A673 (cell line): ENCODE measurements around the gene ITK. TPM values are rescaled to one million over a fixed set of nuclear protein-coding genes. Genes with fewer than 3 reads are reported as not detected.

Experiments
- BruUV-seq: library from RNA; stranded (reverse); fragments of 400-500 nt; replicated peaks from 2 replicates; lab custom pipeline; 2021; lab: Mats Ljungman, UMichigan
- CTCF ChIA-PET: fragments of 300-600 bp; sonication (Branson Sonifier 250); formaldehyde crosslinking; loops from one replicate; lab custom pipeline; 2022; ENCODE audit warnings: antibody characterized with exemption; lab: Charles Lee
- POLR2A ChIA-PET: fragments of 300-600 bp; sonication (Branson Sonifier 250); formaldehyde crosslinking; loops from one replicate; lab custom pipeline; 2022; ENCODE audit warnings: antibody characterized with exemption; ENCODE audit not compliant: low non-redundant PET; lab: Charles Lee
- DNase-seq: peaks from one replicate; pipeline ENCODE4 v3.0.0-alpha.2; 2015; ENCODE audit warnings: low spot score
- H3K27ac ChIP-seq: fragments of 200-600 bp; sonication (generic); 2 replicates; pipeline ENCODE4 v1.5.1; 2016; ENCODE audit warnings: mixed run types, low read depth, mild to moderate bottlenecking, mixed read lengths, antibody characterized with exemption, low read length; ENCODE audit not compliant: poor library complexity, severe bottlenecking
- H3K27me3 ChIP-seq: fragments of 200-600 bp; sonication (generic); replicated peaks from 2 replicates; pipeline ENCODE4 v1.6.1; 2017; ENCODE audit warnings: mixed run types, low read depth, mild to moderate bottlenecking, mixed read lengths, antibody characterized with exemption, low read length; ENCODE audit not compliant: insufficient read depth, poor library complexity
- H3K36me3 ChIP-seq: fragments of 200-600 bp; sonication (generic); 2 replicates; pipeline ENCODE4 v1.6.1; 2016; ENCODE audit warnings: mixed run types, mild to moderate bottlenecking, mixed read lengths, antibody characterized with exemption, low read length; ENCODE audit not compliant: insufficient read depth, poor library complexity, severe bottlenecking
- H3K4me1 ChIP-seq: fragments of 200-600 bp; sonication (generic); 2 replicates; pipeline ENCODE4 v1.6.1; 2017; ENCODE audit warnings: mixed run types, mild to moderate bottlenecking, mixed read lengths, antibody characterized with exemption, low read length; ENCODE audit not compliant: insufficient read depth, poor library complexity, severe bottlenecking
- H3K4me3 ChIP-seq: fragments of 200-600 bp; sonication (generic); 2 replicates; pipeline ENCODE4 v1.5.1; 2016; ENCODE audit warnings: low read depth, mixed run types, mild to moderate bottlenecking, mixed read lengths, low read length; ENCODE audit not compliant: poor library complexity, severe bottlenecking
- H3K9me3 ChIP-seq: fragments of 200-600 bp; sonication (generic); 2 replicates; pipeline ENCODE4 v1.6.1; 2016; ENCODE audit warnings: mixed run types, low read depth, mild to moderate bottlenecking, mixed read lengths, antibody characterized with exemption, low read length; ENCODE audit not compliant: poor library complexity, severe bottlenecking
- EZH2 ChIP-seq: fragments of 200-600 bp; sonication (generic); IDR thresholded peaks from 2 replicates; pipeline ENCODE4 v1.6.1; 2017; ENCODE audit warnings: borderline replicate concordance, low read depth, mild to moderate bottlenecking, mixed read lengths, antibody characterized with exemption, low read length; ENCODE audit not compliant: poor library complexity, severe bottlenecking
- intact Hi-C: fragments of 100-400 bp; cut with micrococcal nuclease; formaldehyde crosslinking; loops from one replicate; pipeline ENCODE4 v1.10.0; 2022; ENCODE audit not compliant: unreplicated experiment
- total RNA-seq: library from RNA; stranded (reverse); gene quantifications from 2 replicates; pipeline ENCODE4 v1.2.3, GENCODE V29; 2021
- TF ChIP-seq, protein P1 (sequence below): fragments of 300-800, 200-600 bp; sonication (generic); conservative IDR thresholded peaks from 2 replicates; pipeline ENCODE4 v1.5.1; 2017; ENCODE audit warnings: low read depth, mild to moderate bottlenecking, antibody characterized with exemption, low read length, moderate library complexity, mixed read lengths

Gene ITK
- total RNA-seq, 1 experiment from 2014 or later, result not detected

DNA sequence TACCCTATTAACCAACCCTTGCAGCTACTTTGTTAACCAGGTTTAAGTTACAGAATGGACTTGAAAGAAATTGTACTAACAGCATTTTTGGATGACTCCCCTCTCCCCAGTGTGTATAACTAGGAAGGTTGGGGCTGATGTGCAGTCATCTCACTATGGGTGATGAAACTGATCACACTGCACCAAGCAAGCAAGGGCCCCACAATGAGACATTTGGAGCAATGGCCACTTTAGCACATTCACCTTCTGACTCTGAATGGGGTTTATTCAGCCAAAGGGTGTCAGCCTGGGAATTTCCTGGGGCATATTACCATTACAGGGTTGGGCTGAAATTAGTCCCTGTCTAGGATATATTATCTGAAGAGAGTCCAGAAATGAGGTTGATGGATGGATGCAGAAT is 66.6 kb downstream of the ITK start:
- H3K9me3 ChIP-seq, result no peaks in the 10 kb centered on the region
- H3K4me1 ChIP-seq, result no peaks in the 10 kb centered on the region
- H3K27me3 ChIP-seq, result no peaks in the 10 kb centered on the region
- ChIA-PET POLR2A (no interaction called here), CTCF (no interaction called here)
- intact Hi-C loops, result no loop called here
- no peaks in the 10 kb centered on the region for H3K36me3 ChIP-seq
- BruUV-seq, result no TSS peak
- H3K4me3 ChIP-seq, result no peak overlapping the region
- no peak for DNase-seq
- no peak overlapping the region for H3K27ac ChIP-seq
- TF ChIP-seq, protein P1, sequence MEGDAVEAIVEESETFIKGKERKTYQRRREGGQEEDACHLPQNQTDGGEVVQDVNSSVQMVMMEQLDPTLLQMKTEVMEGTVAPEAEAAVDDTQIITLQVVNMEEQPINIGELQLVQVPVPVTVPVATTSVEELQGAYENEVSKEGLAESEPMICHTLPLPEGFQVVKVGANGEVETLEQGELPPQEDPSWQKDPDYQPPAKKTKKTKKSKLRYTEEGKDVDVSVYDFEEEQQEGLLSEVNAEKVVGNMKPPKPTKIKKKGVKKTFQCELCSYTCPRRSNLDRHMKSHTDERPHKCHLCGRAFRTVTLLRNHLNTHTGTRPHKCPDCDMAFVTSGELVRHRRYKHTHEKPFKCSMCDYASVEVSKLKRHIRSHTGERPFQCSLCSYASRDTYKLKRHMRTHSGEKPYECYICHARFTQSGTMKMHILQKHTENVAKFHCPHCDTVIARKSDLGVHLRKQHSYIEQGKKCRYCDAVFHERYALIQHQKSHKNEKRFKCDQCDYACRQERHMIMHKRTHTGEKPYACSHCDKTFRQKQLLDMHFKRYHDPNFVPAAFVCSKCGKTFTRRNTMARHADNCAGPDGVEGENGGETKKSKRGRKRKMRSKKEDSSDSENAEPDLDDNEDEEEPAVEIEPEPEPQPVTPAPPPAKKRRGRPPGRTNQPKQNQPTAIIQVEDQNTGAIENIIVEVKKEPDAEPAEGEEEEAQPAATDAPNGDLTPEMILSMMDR, result no peak
- no peak for TF ChIP-seq EZH2

DNA sequence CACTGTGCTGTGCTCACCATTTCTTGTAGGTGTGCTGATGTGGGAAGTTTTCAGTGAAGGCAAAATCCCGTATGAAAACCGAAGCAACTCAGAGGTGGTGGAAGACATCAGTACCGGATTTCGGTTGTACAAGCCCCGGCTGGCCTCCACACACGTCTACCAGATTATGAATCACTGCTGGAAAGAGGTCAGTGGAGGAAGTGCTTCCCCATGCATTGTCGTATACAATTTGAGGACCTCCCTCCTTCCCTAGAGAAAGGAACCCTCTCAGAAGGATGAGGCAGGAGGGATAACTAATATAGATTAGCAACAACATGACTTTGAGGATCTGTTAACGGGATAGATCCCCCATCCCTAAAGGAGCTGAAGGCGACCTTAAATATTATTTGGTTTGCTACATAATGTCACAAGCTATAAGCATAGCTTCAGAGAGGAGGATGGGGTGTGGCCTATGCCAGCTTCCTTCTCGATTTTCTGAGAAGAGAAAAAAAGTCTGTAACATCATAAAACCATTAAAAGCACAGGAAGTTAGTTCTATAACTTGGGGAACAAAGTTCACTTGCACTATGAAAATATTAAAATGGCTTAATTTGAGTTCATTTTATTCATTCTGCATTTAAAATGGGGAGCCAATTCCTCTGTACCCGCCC is 68.3 kb downstream of the ITK start:
- DNase-seq, result no peak
- CTCF ChIA-PET, result no interaction called here
- POLR2A ChIA-PET, result no interaction called here
- no TSS peak for BruUV-seq
- intact Hi-C loops, result no loop called here
- Histone ChIP-seq H3K4me3 (no peak overlapping the region), H3K9me3 (no peaks in the 10 kb centered on the region), H3K27ac (no peak overlapping the region), H3K36me3 (no peaks in the 10 kb centered on the region), H3K27me3 (no peaks in the 10 kb centered on the region), H3K4me1 (no peaks in the 10 kb centered on the region)
- TF ChIP-seq, protein P1, result no peak

DNA sequence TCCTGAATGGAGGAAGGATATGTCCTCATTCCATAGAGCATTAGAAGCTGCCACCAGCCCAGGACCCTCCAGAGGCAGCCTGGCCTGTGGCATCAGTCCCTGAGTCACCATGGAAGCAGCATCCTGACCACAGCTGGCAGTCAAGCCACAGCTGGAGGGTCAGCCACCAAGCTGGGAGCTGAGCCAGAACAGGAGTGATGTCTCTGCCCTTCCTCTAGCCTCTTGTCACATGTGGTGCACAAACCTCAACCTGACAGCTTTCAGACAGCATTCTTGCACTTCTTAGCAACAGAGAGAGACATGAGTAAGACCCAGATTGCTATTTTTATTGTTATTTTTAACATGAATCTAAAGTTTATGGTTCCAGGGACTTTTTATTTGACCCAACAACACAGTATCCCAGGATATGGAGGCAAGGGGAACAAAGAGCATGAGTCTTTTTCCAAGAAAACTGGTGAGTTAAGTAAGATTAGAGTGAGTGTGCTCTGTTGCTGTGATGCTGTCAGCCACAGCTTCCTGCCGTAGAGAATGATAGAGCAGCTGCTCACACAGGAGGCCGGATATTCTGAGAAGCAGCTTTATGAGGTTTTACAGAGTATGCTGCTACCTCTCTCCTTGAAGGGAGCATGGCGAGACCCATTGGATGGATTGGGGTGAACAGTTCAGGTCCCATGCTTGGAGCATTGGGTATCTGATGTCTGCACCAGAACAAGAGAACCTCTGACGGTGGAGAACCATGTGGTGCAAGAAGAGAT is 72.2 kb downstream of the ITK start:
- TF ChIP-seq, protein P1, result no peak
- TF ChIP-seq EZH2, result no peak
- ChIA-PET POLR2A (no interaction called here), CTCF (no interaction called here)
- no peak overlapping the region for H3K27ac ChIP-seq
- no peaks in the 10 kb centered on the region for H3K4me1 ChIP-seq
- BruUV-seq, result no TSS peak
- no peaks in the 10 kb centered on the region for H3K27me3 ChIP-seq
- H3K9me3 ChIP-seq, result no peaks in the 10 kb centered on the region
- intact Hi-C loops, result loop anchor here (2.0 to 5.0 kb wide), 2 partner anchors 60 to 224 kb away; no protein-coding TSS in a partner anchor
- H3K36me3 ChIP-seq, result no peaks in the 10 kb centered on the region
- no peak overlapping the region for H3K4me3 ChIP-seq
- no peak for DNase-seq
